Fibroblast of the aortic adventitia (primary cell): ENCODE results near the gene TLE7. TPM values are rescaled to one million over a fixed set of nuclear protein-coding genes. Genes with fewer than 3 reads are reported as not detected.

Source experiments
- DNase-seq: peaks from one replicate; pipeline ENCODE4 v3.0.0-alpha.2; 2010; ENCODE audit warnings: low read depth
- H3K4me3 ChIP-seq: 2 replicates; pipeline ENCODE4 v1.5.1; 2011; ENCODE audit warnings: low read depth, mild to moderate bottlenecking, control low read depth, low read length, moderate library complexity
- CTCF ChIP-seq: IDR thresholded peaks from 2 replicates; pipeline ENCODE4 v1.5.1; 2011; ENCODE audit warnings: mild to moderate bottlenecking, low read length, control low read depth, inconsistent platforms; ENCODE audit not compliant: insufficient read depth
- total RNA-seq: library from RNA; depleted of rRNA; stranded (reverse); fragments of >200 nt; gene quantifications from 2 replicates; pipeline ENCODE4 v1.2.3, GENCODE V29; 2012; ENCODE audit warnings: low replicate concordance

Gene TLE7
- total RNA-seq, 1 donor, result not detected

- no peak for DNase-seq
- no peak overlapping the region for H3K4me3 ChIP-seq
- TF ChIP-seq CTCF, result no peak
These were observed 31.7 kb downstream of the TLE7 start for GRCh38 chr16:71410146-71410545.

- peak; percentile 10 for DNase-seq
- TF ChIP-seq CTCF, result no peak
- no peak overlapping the region for H3K4me3 ChIP-seq
These were observed 32.7 kb downstream of the TLE7 start for GRCh38 chr16:71409011-71409775.

GRCh38 chr16:71408536-71408935, 33.3 kb downstream of the TLE7 start:
- no peak for TF ChIP-seq CTCF
- DNase-seq, result no peak
- H3K4me3 ChIP-seq, result no peak overlapping the region

- TF ChIP-seq CTCF, result no peak
- no peak for DNase-seq
- H3K4me3 ChIP-seq, result no peak overlapping the region
These were observed 34.1 kb downstream of the TLE7 start for GRCh38 chr16:71407731-71408130.

GRCh38 chr16:71406724-71407123, 35.1 kb downstream of the TLE7 start:
- TF ChIP-seq CTCF, result no peak
- DNase-seq, result no peak
- no peak overlapping the region for H3K4me3 ChIP-seq

- no peak overlapping the region for H3K4me3 ChIP-seq
- no peak for TF ChIP-seq CTCF
- DNase-seq, result no peak
These were observed 35.5 kb downstream of the TLE7 start for GRCh38 chr16:71406316-71406715.

GRCh38 chr16:71404364-71404763, 37.5 kb downstream of the TLE7 start:
- TF ChIP-seq CTCF, result no peak
- H3K4me3 ChIP-seq, result no peak overlapping the region
- DNase-seq, result no peak
